ENCODE measurements around the gene UNC45B. TPM values are rescaled to one million over a fixed set of nuclear protein-coding genes. Genes with fewer than 3 reads are reported as not detected.
A peak's percentile ranks its signal among the peaks of the same experiment; 100 is the strongest.
"Not testable (repeated sequence)": the region's sequence is repeated elsewhere in the genome, so short reads cannot be mapped to it uniquely, and the experiment has no call there.

Gene UNC45B
- total RNA-seq, 1 experiment from 2014 or later = not detected

GRCh38 chr17:35170968-35171771 is 23.6 kb downstream of the UNC45B start:
- H3K27ac Mint-ChIP-seq (ENCODE audit: low read depth, unreplicated experiment) = no peak overlapping the region
- no TSS peak for BruUV-seq (replicated peaks)
- H3K4me3 Mint-ChIP-seq (ENCODE audit: unreplicated experiment) = no peak overlapping the region
- peaks cover 15% of the 10 kb centered on the region for H3K27me3 Mint-ChIP-seq (ENCODE audit: insufficient read depth, unreplicated experiment)
- intact Hi-C loops (cut with micrococcal nuclease) = loop anchor here (1.0 kb wide), 2 partner anchors 141 to 362 kb away; no protein-coding TSS in a partner anchor
- H3K9me3 Mint-ChIP-seq (ENCODE audit: unreplicated experiment) = no peaks in the 10 kb centered on the region
- ChIA-PET CTCF (interaction anchor here (0.6 to 4.7 kb wide), 13 partner anchors 11 to 577 kb away, joined by 3 to 33 read pairs (median 4); partner anchors contain the start of gene SLFN12L), POLR2A (interaction anchor here (1.5 kb wide), 1 partner anchor 72 kb away, joined by 3 read pairs; the partner anchor contains the start of gene SLFN5)
- peaks cover 5% of the 10 kb centered on the region for H3K4me1 Mint-ChIP-seq (ENCODE audit: insufficient read depth, unreplicated experiment)
- TF ChIP-seq CTCF (IDR thresholded peaks at IDR 0.05; ENCODE audit: unreplicated experiment) = peak; percentile 26
- peak; percentile 30 for DNase-seq (ENCODE audit: unreplicated experiment)
- no peaks in the 10 kb centered on the region for H3K36me3 Mint-ChIP-seq (ENCODE audit: insufficient read depth, unreplicated experiment)

- intact Hi-C loops (cut with micrococcal nuclease) = loop anchor here (1.0 kb wide), 2 partner anchors 140 to 361 kb away; no protein-coding TSS in a partner anchor
- no peak for TF ChIP-seq CTCF (IDR thresholded peaks at IDR 0.05; ENCODE audit: unreplicated experiment)
- CTCF ChIA-PET = interaction anchor here (0.7 to 4.7 kb wide), 5 partner anchors 9 to 366 kb away, joined by 3 to 33 read pairs (median 5); partner anchors contain the start of gene SLFN12L
- DNase-seq (ENCODE audit: unreplicated experiment) = no peak
- Mint-ChIP-seq H3K36me3 (ENCODE audit: insufficient read depth, unreplicated experiment) (no peaks in the 10 kb centered on the region), H3K9me3 (ENCODE audit: unreplicated experiment) (no peaks in the 10 kb centered on the region), H3K4me3 (ENCODE audit: unreplicated experiment) (no peak overlapping the region), H3K27me3 (ENCODE audit: insufficient read depth, unreplicated experiment) (peaks cover 15% of the 10 kb centered on the region), H3K4me1 (ENCODE audit: insufficient read depth, unreplicated experiment) (peaks cover 5% of the 10 kb centered on the region), H3K27ac (ENCODE audit: low read depth, unreplicated experiment) (no peak overlapping the region)
- no TSS peak for BruUV-seq (replicated peaks)
- POLR2A ChIA-PET = no interaction called here
Measured at GRCh38 chr17:35171834-35172233, 24.2 kb downstream of the UNC45B start.

- H3K27me3 Mint-ChIP-seq (ENCODE audit: insufficient read depth, unreplicated experiment) = peaks cover 15% of the 10 kb centered on the region
- intact Hi-C loops (cut with micrococcal nuclease); H3K4me1 Mint-ChIP-seq (ENCODE audit: insufficient read depth, unreplicated experiment); POLR2A ChIA-PET; H3K4me3 Mint-ChIP-seq (ENCODE audit: unreplicated experiment); H3K27ac Mint-ChIP-seq (ENCODE audit: low read depth, unreplicated experiment); H3K9me3 Mint-ChIP-seq (ENCODE audit: unreplicated experiment); H3K36me3 Mint-ChIP-seq (ENCODE audit: insufficient read depth, unreplicated experiment); BruUV-seq (replicated peaks); DNase-seq (ENCODE audit: unreplicated experiment): not testable (repeated sequence)
- CTCF ChIA-PET = interaction anchor here (0.7 to 1.5 kb wide), 6 partner anchors 10 to 365 kb away, joined by 3 to 5 read pairs (median 4); no protein-coding TSS in a partner anchor
Measured at GRCh38 chr17:35172321-35172720, 24.7 kb downstream of the UNC45B start.

- H3K27me3 Mint-ChIP-seq (ENCODE audit: insufficient read depth, unreplicated experiment) = peaks cover 15% of the 10 kb centered on the region
- no peaks in the 10 kb centered on the region for H3K4me1 Mint-ChIP-seq (ENCODE audit: insufficient read depth, unreplicated experiment)
- DNase-seq (ENCODE audit: unreplicated experiment) = no peak
- TF ChIP-seq CTCF (IDR thresholded peaks at IDR 0.05; ENCODE audit: unreplicated experiment) = no peak
- H3K4me3 Mint-ChIP-seq (ENCODE audit: unreplicated experiment) = no peak overlapping the region
- H3K36me3 Mint-ChIP-seq (ENCODE audit: insufficient read depth, unreplicated experiment) = no peaks in the 10 kb centered on the region
- H3K9me3 Mint-ChIP-seq (ENCODE audit: unreplicated experiment) = no peaks in the 10 kb centered on the region
- H3K27ac Mint-ChIP-seq (ENCODE audit: low read depth, unreplicated experiment) = no peak overlapping the region
- POLR2A ChIA-PET = no interaction called here
- BruUV-seq (replicated peaks) = no TSS peak
- intact Hi-C loops (cut with micrococcal nuclease) = no loop called here
- CTCF ChIA-PET = interaction anchor here (1.3 kb wide), 1 partner anchor 136 kb away, joined by 3 read pairs; no protein-coding TSS in a partner anchor
Measured at GRCh38 chr17:35174835-35175334, 27.3 kb downstream of the UNC45B start.
